ENCODE data around the gene OPALIN.

The OPALIN gene

DNA sequence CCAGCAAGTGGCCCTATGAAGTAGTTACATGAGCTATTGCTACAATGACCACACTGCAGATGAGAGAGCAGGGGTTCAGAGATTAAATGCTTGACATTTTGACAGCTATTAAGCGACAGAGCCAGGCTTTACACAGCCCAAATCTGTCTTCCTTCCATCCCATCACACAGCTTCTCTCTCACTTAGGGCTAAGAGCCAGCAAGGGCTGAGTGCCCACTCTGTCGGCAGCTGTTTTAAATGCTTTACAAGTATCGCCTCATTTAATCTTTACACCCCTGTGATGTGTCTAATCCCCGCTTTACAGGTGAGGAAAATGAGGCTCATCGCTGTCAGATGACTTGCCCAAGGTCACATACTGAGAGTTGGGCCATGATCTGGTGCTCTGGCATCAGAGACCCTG lies 15.2 kb upstream of the OPALIN start:
- no peak for DNase-seq (ENCODE audit: low read depth)

DNA sequence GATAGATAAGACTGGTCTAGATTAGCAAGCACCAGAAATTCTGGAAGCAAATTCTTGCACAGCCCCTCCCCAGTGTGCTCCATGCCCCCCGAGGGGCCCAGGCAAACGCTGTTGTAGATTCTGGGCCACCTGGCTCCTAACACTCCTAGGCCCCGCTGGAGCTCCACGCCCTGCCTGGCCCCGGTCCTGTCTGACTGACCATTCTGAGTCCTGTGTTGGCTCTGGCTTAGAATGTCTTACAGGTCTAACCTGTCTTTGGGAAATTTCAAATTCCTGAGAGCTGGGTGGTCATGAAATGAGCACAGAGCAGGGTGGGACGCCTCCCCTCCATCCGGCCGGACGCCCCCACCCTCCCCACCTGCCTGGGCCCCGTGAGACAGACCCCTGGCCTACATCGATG lies 12.6 kb upstream of the OPALIN start:
- DNase-seq (ENCODE audit: low read depth) = no peak

DNA sequence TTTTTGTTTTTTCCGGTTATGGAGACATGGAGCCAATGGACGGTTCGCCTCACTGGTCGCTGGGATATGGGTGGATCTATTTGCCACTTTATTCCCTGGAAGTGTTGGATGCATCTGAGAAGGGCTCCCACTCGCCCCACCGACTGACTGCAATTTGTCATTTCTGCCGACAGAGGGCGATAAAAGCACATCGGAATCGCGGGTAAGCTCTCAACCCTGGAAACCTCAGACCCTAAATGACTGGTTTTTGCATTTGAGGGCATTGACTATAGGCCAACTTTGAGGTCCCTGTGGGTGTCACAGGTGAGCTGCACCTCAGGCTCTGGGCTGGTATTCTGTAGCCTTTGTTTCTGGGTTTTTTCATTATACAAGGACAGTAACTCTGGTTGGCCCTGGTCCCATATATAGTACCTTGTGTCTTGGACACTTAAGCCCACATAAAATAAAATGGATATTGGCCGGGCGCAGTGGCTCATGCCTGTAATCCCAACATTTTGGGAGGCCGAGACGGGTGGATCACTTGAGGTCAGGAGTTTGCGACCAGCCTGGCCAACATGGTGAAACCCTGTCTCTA lies 11.9 kb upstream of the OPALIN start:
- no peak for DNase-seq (ENCODE audit: low read depth)

DNA sequence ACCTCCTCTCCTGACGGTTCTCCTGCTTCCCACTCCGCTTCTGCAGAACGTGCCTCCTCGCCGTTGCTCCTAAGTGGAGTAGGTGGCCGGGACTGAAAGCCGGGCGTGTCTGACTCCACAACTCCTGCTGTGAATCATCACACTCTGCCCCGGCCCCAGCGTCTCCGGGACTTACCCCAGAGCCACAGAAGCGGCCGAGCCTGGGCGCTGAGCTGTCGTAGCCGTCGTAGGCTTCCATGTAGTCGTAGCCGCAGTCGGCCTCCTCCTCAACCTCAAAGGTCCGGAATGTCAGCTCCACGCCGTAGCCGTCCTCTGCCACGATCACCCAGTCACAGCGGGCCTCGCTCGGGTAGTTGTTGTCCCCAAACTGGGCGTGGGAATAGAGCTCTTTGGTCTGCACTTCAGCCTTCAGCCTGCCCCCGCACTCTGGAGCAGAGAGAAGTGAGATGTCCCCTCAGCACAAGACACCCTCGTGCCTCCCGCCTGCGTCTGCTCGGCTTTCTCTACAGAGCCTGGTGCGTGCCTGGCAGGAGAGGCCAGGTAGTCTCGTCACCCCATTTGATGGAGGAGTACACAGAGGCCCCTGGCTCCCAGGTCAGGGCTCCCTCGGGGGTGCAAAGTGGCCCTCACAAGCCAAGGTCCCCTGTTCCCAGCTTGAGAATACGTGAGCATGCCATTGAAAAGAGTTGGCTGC lies 11.2 kb upstream of the OPALIN start:
- DNase-seq (ENCODE audit: low read depth) = no peak

GRCh38 chr10:96368971-96369370 lies 10.2 kb upstream of the OPALIN start:
- no peak for DNase-seq (ENCODE audit: low read depth)

- DNase-seq (ENCODE audit: low read depth) = no peak
These were observed 8.7 kb upstream of the OPALIN start for GRCh38 chr10:96367470-96367869.

DNA sequence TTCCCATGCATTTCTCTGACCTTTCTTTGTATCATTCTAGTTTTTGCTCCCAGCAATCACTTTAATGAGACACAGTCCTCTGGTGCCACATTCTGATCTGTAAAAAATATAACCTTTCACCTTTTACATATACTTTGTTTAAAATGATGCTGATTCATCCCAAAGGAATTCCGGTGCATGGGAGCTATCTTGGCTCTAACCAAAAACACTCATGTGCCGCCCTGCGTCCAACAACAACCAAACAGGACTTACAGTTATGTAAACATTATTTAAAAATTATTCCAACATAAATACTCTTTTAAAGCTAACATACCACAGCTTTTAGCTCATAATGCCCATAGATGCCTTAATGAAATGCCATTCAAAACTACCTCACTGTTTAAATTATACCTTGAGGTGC lies 7.7 kb upstream of the OPALIN start:
- DNase-seq (ENCODE audit: low read depth) = no peak

GRCh38 chr10:96365571-96365970 lies 6.8 kb upstream of the OPALIN start:
- no peak for DNase-seq (ENCODE audit: low read depth)

DNA sequence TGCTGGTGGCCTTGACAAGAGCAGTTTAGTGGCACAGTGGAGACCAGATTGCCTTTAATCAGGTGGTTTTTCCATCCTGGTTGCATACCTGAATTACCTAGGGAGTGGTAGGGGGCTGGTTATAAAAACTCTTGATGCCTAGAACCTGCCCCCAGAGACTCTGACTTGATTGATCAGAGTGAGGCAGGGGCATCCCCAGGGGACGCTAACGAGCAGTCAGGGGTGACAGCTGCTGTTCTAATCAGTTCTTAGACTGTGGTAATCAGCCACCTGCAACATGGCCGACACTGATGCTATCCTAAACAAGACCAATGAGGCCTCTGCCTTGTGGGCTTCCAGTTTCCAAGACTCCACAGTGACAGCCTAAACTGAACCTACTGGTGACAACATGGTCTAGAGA lies 2.0 kb upstream of the OPALIN start:
- DNase-seq (ENCODE audit: low read depth) = no peak

- DNase-seq (ENCODE audit: low read depth) = no peak
These were observed 1.5 kb upstream of the OPALIN start for GRCh38 chr10:96360331-96360730.

DNA sequence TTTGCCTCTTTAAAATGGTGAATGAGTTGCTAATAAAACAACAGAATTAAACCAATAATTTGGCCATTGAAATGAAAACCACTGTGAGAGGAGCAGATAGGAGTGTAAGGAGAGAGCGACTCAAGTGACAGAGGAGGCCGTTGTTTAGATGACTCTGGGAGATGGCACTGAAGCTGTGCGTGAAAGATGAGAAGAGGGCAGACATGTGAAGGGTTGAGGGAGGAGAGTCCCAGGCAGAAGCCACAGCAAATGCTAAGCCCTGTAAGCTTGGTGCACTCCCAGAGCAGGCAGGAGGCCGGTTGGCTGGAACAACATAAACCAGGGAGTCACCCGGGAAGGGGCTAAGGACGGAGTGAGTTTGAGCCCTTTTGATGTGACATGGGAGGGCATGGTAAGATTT lies 814 bp upstream of the OPALIN start:
- no peak for DNase-seq (ENCODE audit: low read depth)

DNA sequence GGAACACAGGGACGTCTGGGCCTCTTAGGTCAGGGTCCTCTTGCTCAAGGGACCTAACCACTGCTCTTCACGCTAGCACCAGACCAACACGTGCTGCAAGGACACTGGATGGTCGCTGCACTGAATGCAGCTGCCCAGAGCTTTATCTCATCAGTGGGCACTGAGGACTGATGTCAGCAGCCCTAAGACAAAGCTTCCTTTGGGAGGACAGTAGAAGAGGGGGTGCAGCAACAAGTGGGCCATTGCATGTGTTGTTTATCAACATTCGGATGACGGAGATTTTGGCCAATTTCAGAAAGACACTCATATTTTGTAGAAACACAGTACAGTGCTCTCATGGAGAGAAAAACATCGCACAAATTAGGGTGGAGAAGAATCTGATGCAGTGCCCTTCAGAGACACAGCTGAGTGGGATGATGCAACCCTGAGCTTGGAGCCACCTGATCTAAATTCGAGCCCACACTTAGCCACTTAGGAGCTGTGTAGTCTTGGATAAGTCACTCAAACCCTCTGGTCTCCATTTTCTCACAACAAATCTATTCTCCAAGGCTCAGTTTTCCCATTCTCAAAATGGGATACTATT lies 1.7 kb downstream of the OPALIN start:
- DNase-seq (ENCODE audit: low read depth) = no peak

DNA sequence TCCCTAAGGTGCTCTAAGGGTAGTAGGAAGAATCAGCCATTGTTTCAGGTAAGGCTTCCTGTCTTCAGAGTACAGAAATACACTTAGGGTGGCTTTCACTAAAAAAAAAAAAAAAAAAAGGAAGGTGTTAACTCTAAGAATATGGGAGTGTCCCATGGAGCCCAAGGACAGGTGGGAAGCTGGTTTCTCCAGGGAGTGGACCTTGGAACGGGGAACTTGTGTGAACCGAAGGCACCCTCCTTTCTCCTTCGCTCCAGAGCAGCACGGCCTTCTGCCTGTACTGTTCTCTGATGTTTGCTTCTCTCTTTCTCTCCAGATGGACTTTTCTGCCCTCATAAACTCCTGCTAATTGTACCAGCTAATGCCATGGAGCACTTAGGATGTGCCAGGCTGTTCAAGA lies 6.2 kb downstream of the OPALIN start:
- DNase-seq (ENCODE audit: low read depth) = no peak

DNA sequence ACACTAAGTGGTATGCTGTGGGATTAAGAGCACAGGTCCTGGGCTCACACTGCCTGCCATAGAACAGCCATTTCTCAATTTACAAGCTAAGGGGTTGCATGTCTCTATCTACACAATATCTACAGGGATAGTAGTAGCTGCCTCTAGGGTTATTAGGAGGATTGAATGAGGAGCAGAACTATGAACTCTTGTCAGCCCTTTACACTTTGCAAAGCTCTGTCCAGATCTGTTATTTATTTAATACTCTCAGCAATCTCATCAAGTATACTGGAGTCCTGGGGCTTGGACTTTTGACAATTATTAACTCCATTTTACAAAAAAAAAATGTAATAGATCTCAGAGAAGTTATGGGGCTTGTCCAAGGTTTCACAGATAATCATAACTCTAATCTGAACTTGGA lies 6.8 kb downstream of the OPALIN start:
- no peak for DNase-seq (ENCODE audit: low read depth)

- no peak for DNase-seq (ENCODE audit: low read depth)
These were observed 12.5 kb downstream of the OPALIN start for GRCh38 chr10:96346295-96346694.

GRCh38 chr10:96345222-96345621 lies 13.6 kb downstream of the OPALIN start:
- no peak for DNase-seq (ENCODE audit: low read depth)

- no peak for DNase-seq (ENCODE audit: low read depth)
These were observed 14.6 kb downstream of the OPALIN start for GRCh38 chr10:96344178-96344577.

DNA sequence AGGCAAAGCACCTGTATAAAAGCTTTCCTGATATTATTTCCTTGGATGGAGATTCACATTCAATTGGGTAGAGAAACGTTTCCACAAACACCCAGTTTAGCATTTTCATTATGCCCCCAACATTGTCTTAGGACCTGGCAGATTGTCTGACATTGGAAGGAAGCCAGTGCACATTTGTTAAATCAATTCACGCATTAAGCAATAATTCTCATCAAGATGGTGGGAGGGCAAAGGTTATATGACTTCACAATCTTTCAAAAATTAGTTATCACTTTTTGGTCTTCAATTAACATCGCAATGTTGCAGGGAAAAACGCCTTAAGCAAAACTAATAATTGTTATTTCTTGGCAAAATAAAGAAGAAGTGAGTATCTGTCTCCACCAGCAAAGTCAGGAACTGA lies 16.4 kb downstream of the OPALIN start:
- DNase-seq (ENCODE audit: low read depth) = no peak

GRCh38 chr10:96341219-96342182 lies 17.3 kb downstream of the OPALIN start:
- no peak for DNase-seq (ENCODE audit: low read depth)

DNA sequence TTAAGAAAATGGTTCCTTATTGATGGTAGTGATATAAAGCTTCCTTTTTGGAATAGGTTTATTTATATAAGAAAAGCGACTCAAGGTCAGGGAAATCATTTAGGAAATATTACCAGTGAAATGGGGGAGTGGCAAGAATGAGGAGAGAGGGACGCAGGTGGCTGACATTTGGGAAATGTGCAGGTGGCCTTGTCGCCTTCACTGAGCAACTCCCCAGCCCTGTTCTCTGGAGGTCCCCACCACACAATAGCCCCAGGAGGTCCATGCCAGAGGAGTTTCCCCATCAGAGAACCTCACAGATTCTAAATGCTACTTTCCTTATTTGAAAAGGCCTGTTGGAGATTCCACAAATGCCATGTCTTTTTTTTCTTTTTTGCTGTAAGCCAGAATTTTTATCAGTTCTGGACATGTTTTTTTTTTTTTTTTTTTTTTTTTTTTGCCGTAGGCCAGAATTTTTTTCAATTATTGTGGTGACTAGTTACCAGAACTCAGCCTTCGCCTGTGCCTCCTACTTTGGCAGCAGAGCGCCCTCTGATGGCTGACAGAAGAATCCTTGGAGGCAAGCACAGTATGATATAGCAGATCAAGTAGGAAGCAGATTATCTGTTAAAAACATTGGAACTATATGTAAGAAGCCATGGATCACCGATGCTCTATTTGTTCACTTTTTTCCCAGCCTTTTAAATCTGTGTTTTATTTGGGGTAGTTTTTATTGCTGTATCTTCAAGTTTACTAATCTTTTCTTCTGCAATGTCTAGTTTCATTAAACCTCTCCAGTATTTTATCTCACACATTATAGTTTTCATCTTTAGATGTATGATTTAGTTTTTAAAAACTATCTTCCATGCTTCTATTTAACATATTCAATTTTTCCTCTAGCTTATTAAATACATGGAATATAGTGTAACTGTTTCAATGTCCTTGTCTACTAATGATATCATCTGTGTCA lies 18.6 kb downstream of the OPALIN start:
- peak; percentile 11 for DNase-seq (ENCODE audit: low read depth)

- no peak for DNase-seq (ENCODE audit: low read depth)
These were observed 19.4 kb downstream of the OPALIN start for GRCh38 chr10:96339383-96339782.

Data from activated T-helper 9 cell treated with anti-CD3 and anti-CD28 coated beads, Interleukin-2, amount 50 U/mL, for 16 hours (primary cell).